Measurements from ENCODE around the gene LRRC72. TPM values are rescaled to one million over a fixed set of nuclear protein-coding genes. Genes with fewer than 3 reads are reported as not detected.
A peak's percentile ranks its signal among the peaks of the same experiment; 100 is the strongest.

The LRRC72 gene
- total and polyA plus RNA-seq, 8 donors, result not detected

DNA sequence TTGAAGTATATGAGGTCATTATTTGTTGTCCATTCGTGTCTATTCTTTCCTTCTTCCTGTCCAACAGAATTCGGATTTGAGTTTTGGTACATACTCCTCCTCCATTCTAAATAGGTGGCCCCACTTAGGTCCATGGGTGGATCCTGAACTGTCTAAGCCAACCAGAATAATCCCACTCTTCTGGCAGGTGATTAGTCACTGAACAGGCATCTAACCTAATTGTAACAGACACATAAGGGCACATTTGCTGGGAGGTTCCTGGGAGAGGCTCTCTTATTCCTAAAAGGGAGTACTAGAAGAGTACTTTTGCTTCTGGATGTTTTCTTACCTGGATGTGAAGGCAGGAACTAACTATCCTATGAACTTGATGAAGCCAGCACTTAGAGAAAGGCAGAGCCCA, 16.8 kb downstream of the LRRC72 start:
- Histone ChIP-seq H3K4me1 (no peaks in the 10 kb centered on the region), H3K27me3 (no peaks in the 10 kb centered on the region), H3K4me3 (no peak overlapping the region), H3K27ac (no peak overlapping the region), H3K36me3 (no peaks in the 10 kb centered on the region), H3K9me3 (no peaks in the 10 kb centered on the region)
- TF ChIP-seq, protein P1, sequence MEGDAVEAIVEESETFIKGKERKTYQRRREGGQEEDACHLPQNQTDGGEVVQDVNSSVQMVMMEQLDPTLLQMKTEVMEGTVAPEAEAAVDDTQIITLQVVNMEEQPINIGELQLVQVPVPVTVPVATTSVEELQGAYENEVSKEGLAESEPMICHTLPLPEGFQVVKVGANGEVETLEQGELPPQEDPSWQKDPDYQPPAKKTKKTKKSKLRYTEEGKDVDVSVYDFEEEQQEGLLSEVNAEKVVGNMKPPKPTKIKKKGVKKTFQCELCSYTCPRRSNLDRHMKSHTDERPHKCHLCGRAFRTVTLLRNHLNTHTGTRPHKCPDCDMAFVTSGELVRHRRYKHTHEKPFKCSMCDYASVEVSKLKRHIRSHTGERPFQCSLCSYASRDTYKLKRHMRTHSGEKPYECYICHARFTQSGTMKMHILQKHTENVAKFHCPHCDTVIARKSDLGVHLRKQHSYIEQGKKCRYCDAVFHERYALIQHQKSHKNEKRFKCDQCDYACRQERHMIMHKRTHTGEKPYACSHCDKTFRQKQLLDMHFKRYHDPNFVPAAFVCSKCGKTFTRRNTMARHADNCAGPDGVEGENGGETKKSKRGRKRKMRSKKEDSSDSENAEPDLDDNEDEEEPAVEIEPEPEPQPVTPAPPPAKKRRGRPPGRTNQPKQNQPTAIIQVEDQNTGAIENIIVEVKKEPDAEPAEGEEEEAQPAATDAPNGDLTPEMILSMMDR (IDR thresholded peaks at IDR 0.05), result no peak
- DNase-seq, result no peak
- ATAC-seq, result no peak
- intact Hi-C loops (cut with DNase I), result no loop called here

DNA sequence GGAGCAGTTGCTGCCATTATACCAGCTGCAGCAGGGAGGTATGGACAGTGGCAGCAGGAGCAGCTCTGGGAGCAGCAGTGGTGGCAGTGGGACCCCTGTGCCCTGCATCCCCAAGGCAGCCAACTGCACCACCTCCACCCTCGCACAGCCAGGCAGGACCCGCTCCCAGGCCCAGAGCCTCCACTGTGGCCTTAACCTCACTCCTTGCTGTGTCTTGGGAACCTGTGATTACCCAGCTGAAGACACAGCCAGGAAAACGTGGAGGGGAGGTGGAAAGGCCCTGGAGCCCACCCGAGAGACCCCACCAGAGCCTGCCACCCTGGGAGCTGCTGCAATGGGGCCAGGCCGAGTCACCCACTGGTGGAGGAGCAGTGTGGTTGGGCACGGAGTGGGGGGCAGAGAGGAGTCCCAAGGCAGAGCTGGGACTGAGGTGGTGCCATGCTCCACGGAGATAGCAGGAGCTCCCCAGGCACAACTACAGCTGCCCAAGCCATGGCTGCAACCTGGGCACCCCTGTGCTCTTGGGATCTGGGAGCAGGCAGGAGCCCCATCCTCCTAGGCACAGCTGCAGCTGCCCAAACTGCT, 20.4 kb downstream of the LRRC72 start:
- intact Hi-C loops (cut with DNase I), result no loop called here
- H3K36me3 ChIP-seq, result no peaks in the 10 kb centered on the region
- no peak overlapping the region for H3K4me3 ChIP-seq
- peak in 1 of 4 donors; percentile 57 for DNase-seq
- no peak for ATAC-seq
- no peaks in the 10 kb centered on the region for H3K4me1 ChIP-seq
- TF ChIP-seq, protein P1 (IDR thresholded peaks at IDR 0.05), result no peak
- no peak overlapping the region for H3K27ac ChIP-seq
- H3K9me3 ChIP-seq, result no peaks in the 10 kb centered on the region
- no peaks in the 10 kb centered on the region for H3K27me3 ChIP-seq

DNA sequence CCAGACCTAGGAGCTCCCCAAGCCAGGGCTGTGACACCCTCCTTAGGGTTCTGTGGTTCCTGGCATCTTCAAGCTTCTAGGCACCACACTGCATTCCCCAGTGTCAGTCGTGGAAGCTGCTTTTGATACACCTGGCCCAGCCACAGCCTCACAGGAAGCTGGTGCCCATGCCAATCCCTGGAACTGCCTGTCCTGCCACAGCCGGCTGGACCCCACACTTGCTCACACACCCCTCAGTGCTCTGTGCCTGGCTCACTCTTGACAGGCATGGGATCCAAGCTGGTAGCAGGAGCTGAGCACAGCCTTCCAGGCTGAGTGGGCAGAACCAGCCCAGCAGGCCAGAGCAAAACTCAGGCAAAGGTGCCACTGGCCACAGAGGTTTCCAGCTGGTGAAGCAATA, 21.8 kb downstream of the LRRC72 start:
- DNase-seq (peak in 1 of 4 donors; percentile 54), ATAC-seq (no peak)
- H3K36me3 ChIP-seq, result no peaks in the 10 kb centered on the region
- intact Hi-C loops (cut with DNase I), result no loop called here
- no peaks in the 10 kb centered on the region for H3K27me3 ChIP-seq
- no peaks in the 10 kb centered on the region for H3K9me3 ChIP-seq
- no peaks in the 10 kb centered on the region for H3K4me1 ChIP-seq
- no peak overlapping the region for H3K27ac ChIP-seq
- TF ChIP-seq, protein P1 (IDR thresholded peaks at IDR 0.05), result no peak
- no peak overlapping the region for H3K4me3 ChIP-seq

DNA sequence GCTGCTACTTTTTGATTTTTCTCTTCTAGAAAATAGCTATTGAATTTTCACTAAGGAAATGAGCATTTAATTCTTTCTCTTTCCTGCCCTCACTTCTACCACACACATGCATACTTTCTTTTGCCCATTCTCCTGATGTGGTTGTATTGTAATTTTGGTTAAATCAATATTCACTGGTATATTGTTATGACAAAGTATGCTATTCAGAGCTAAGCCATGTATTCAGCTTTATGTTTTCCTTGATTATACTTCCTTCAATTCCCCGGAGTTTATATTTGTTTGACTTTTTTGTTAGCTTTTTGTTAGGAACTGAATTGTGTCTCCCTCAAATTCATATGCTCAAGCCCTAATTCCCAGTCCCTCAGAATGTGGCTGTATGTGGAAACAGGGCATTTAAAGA, 24.0 kb downstream of the LRRC72 start:
- no peaks in the 10 kb centered on the region for H3K36me3 ChIP-seq
- H3K4me1 ChIP-seq, result no peaks in the 10 kb centered on the region
- H3K9me3 ChIP-seq, result no peaks in the 10 kb centered on the region
- H3K27ac ChIP-seq, result no peak overlapping the region
- TF ChIP-seq, protein P1 (IDR thresholded peaks at IDR 0.05), result no peak
- no peak for DNase-seq
- ATAC-seq, result no peak
- no peaks in the 10 kb centered on the region for H3K27me3 ChIP-seq
- no peak overlapping the region for H3K4me3 ChIP-seq
- intact Hi-C loops (cut with DNase I), result no loop called here

DNA sequence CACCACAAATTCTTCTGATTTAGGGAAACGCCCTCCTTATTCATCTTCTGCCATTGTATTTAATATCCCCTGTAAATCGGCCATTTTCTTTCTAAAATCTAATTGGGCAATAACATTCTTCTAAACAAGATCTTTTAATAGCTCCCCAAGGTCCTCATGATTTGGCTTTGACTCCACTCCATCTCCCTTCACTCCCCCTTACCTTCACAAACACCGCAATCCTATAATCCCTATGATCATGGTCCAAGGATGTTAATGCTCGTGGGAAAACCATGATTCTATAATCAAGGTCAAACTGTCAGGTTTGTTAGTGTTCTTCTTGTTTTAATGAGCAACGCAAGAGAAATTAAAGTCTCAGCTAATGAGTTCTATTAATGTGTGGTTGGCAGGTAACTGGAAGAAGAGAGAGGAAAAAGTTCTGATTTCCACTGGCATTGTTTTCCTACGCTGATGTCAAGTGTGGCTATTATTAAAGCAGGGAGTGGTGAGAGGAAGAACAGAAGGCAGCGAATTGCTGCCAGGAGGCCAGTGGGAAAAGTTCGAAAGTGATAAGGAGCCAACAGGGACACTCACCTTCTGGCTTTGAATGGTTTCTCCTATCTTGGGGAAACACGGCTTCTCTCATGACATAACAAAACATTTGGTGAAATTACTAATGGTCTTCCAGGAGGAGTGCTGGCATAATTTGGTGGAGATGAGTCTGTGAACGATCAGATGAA, 28.1 kb downstream of the LRRC72 start:
- no peaks in the 10 kb centered on the region for H3K36me3 ChIP-seq
- no peak overlapping the region for H3K4me3 ChIP-seq
- H3K9me3 ChIP-seq, result no peaks in the 10 kb centered on the region
- H3K27me3 ChIP-seq, result no peaks in the 10 kb centered on the region
- TF ChIP-seq, protein P1 (IDR thresholded peaks at IDR 0.05), result no peak
- DNase-seq, result no peak
- H3K4me1 ChIP-seq, result no peaks in the 10 kb centered on the region
- no peak for ATAC-seq
- intact Hi-C loops (cut with DNase I), result no loop called here
- H3K27ac ChIP-seq, result no peak overlapping the region

All from left lung (tissue), 10 donors.